Loucy (cell line): ENCODE data around the gene SETD2.

Source experiments
- CTCF ChIP-seq: fragments of 200-600 bp; sonication (generic); conservative IDR thresholded peaks from 2 replicates; pipeline ENCODE4 v1.5.1; 2014; ENCODE audit warnings: mild to moderate bottlenecking, antibody characterized with exemption, low read length
- EZH2phosphoT487 ChIP-seq: fragments of 200-600 bp; IDR thresholded peaks from 2 replicates; pipeline ENCODE4 v1.6.1; 2018; ENCODE audit warnings: antibody characterized with exemption, mild to moderate bottlenecking, moderate library complexity, borderline replicate concordance

- no peak for TF ChIP-seq CTCF
- TF ChIP-seq EZH2phosphoT487, result no peak
Observed at GRCh38 chr3:46971742-46972141, 192.2 kb downstream of the SETD2 start.
